NCI-H2196 (cell line): ENCODE measurements around the gene ACER2.
"Not testable (repeated sequence)": the region's sequence is repeated elsewhere in the genome, so short reads cannot be mapped to it uniquely, and the experiment has no call there.

ENCODE experiments used
- DNase-seq: peaks from one replicate; lab custom pipeline; 2025; ENCODE audit not compliant: unreplicated experiment; lab: John Stamatoyannopoulos, UW

Gene ACER2

GRCh38 chr9:19408316-19408692 lies 505 bp upstream of the ACER2 start:
- DNase-seq = no peak

DNA sequence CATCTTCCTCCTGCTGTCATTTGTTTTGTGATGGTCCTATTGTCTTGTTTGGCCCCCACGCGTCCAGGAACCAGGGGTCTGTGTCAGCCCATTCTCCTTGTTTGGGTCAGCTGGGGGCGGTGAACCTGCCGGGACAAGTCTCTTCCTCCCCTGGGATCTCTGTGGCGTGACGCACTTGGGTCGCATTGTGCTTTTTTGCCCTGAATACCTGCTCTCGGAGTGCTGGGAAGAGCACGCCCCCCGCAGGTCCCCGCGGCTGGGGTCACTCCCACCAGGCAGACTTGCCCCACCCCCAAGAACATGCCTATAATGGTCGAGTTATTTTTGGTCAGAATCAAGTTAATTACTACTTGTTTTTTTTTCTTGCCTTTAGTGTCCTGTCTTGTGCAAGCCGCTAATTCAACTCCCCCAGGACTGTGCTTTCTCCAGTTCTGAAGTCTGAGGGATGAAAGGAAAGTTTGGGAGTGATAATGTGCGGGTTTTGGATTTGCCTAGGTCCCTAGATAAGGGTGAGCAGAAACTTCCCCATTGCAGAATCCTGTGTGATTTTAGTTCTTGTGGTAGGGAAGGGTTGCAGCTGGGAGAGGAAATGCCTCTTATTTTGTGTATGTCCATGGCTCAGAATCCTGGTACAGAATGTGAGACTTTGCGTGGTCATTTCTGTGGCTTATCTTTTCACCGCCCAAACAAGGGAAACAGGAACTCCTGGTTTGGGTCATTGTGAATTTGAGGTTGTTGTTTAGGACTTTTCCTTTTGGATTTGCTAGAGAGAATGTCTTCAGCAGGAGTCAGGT lies 789 bp downstream of the ACER2 start:
- DNase-seq = no peak

DNA sequence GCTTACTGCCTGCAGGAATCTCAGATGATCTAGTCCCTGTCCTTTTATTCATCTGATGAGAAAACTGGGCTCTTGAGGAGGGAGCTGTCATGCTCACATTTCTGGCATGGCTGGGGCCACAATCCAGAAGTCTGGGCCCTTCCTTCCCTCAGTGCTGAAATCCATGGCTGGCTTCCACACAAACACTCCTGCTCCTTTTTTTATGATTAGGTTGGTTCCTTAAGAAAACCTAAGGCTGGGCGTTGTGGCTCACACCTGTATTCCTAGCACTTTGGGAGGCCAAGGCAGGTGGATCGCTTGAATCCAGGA lies 1.3 kb downstream of the ACER2 start:
- no peak for DNase-seq

- DNase-seq = no peak
Observed at GRCh38 chr9:19410594-19410993, 1.8 kb downstream of the ACER2 start.

DNA sequence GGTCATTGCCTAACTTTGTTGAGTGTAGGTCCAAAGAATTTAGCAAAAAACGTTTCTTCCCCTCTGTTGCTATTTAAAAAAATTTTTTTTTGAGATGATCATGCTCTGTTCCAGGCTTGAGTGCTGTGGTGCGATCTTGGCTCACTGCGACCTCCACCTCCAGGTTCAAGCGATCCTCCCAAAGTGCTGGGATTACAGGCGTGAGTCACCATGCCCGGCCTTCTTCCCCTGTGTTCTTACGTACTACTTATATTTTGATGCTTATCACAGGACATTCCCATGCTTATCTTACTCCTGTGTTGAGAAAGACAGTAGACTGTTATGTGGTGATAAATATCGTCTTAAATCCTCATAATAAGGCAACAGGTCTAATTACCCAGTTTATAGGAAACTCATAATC lies 2.5 kb downstream of the ACER2 start:
- no peak for DNase-seq

GRCh38 chr9:19413456-19413855 lies 4.6 kb downstream of the ACER2 start:
- not testable (repeated sequence) for DNase-seq

GRCh38 chr9:19416143-19416542 lies 7.3 kb downstream of the ACER2 start:
- no peak for DNase-seq

- no peak for DNase-seq
Observed at GRCh38 chr9:19420877-19421276, 12.1 kb downstream of the ACER2 start.

DNA sequence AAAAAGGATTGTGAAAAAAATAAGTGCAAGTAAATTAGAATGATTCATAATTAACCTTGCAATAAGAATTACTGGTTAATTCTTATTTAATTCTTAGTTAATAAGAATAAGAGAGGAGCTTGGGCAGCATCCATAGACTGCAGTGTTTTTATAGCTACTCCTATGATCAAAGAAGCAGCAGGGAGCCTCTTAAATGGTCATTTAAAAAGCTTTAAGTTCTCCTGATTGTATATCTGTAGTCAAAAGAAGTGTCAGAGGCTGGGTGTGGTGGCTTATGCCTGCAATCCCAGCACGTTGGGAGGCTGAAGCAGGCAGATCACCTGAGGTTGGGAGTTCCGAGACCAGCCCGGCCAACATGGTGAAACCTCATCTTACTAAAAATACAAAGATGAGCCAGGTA lies 14.4 kb downstream of the ACER2 start:
- DNase-seq = no peak

GRCh38 chr9:19424176-19424779 lies 15.5 kb downstream of the ACER2 start:
- DNase-seq = no peak

GRCh38 chr9:19429595-19429994 lies 20.8 kb downstream of the ACER2 start:
- DNase-seq = no peak

- DNase-seq = no peak
Observed at GRCh38 chr9:19430201-19430760, 21.5 kb downstream of the ACER2 start.

- DNase-seq = no peak
Observed at GRCh38 chr9:19431361-19432171, 22.8 kb downstream of the ACER2 start.

GRCh38 chr9:19432473-19432872 lies 23.7 kb downstream of the ACER2 start:
- no peak for DNase-seq

DNA sequence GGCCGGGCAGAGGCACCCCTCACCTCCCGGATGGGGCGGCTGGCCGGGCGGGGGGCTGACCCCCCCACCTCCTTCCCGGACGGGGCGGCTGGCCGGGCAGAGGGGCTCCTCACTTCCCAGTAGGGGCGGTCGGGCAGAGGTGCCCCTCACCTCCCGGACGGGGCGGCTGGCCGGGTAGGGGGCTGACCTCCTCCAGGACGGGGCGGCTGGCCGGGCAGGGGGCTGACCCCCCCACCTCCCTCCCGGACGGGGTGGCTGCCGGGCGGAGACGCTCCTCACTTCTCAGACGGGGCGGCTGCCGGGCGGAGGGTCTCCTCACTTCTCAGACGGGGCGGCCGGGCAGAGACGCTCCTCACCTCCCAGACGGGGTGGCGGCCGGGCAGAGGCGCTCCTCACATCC lies 24.9 kb downstream of the ACER2 start:
- DNase-seq = not testable (repeated sequence)

- no peak for DNase-seq
Observed at GRCh38 chr9:19440376-19440775, 31.6 kb downstream of the ACER2 start.

DNA sequence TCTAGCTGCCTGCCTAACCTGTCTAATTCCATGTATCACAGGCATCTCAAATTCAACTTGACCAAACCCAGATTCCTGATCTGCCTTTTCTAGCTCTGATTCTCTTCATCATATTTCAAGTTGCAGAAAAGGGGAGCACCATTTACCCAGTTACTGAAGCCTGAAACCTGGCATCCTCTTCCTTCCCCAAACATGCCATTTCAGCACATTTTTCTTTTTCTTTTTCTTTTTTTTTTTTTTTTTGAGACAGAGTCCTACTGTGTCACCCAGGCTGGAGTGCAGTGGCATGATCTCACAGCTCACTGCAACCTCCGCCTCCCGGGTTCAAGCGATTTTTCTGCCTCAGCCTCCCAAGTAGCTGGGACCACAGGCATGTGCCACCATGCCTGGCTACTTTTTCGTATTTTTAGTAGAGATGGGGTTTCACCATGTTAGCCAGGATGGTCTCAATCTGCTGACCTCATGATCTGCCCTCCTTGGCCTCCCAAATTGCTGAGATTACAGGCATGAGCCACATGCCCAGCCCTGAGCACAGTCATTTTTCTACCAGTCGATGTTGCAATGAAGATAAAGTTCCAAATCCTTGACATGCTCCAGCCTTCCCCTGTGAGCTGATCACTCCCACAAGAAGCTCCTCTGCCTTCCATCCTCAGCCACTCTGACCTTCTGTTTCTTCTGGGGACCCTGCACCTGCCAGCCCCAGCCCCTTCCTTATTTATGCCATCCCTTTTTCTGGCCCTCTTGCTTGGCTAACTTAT lies 32.2 kb downstream of the ACER2 start:
- no peak for DNase-seq

DNA sequence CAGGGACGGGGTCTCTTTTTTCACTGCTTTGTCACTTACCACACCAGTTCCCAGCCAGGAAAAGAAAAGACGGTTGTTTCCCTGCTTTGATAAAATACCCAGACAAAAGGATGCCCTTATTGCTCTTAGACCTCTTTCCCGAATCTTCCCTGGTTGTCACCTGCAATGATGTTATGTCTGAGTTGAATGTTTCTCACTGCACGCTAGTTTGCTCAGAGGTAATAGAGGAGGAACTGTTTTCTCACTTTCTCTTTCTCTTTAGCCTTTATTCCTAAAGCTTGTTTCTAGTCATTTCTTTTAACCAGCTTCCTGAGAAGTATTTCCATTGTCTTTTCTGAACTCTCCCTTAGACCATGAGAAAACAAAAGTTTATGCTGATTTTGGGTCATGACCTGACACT lies 32.9 kb downstream of the ACER2 start:
- DNase-seq = no peak

DNA sequence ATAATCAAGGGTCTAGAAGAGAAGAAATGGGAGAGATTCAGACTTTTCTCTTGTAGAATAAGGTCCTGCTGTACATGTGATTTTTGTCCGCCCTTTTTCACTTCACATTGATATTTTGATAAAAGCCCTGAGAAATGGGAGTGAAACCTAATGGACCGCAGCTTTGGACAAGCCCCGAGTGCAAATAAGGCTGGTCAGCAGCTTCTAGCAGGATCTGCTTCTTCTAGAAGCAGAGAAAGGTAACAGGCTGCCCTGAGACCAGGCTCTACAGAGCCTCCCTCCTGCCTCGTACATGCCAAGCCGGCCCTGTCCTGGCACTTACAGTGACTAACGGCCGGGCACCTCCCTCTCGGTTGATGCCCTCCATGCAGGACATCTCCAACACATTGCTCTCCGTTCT lies 33.4 kb downstream of the ACER2 start:
- no peak for DNase-seq

GRCh38 chr9:19445452-19445851 lies 36.6 kb downstream of the ACER2 start:
- DNase-seq = no peak

DNA sequence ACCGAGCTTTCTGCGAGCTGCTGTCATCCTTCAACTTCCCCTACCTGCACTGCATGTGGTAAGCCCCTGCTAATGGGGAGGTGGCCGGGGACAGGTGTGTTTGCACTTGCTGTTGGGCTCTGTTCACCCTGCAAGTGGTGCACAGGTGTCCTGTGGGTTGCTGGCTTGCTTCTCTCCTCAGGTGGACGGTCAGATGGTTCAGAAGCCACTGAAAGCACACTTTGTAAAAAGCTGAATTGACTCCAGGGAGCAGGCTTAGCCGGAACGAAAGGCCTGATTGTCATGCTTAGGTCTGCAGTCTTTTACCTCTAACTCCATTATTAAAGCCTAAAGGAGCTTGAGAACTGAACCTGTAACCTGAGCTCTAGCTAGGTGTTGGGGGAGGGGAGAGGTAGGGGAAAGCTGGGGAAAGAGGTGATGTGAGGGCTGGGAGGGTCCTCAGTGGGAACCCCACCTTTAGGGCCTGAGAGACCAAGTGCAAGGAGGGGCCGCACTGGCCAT lies 37.6 kb downstream of the ACER2 start:
- no peak for DNase-seq
